ENCODE data around the gene LHX2. TPM values are rescaled to one million over a fixed set of nuclear protein-coding genes. Genes with fewer than 3 reads are reported as not detected.
A peak's percentile ranks its signal among the peaks of the same experiment; 100 is the strongest.

The LHX2 gene
- total RNA-seq, 2 donors from 2014 or later = 0.31 TPM; not detected in 1

- H3K4me3 ChIP-seq = no peak overlapping the region
- H3K27ac ChIP-seq = no peak overlapping the region
- H3K4me1 ChIP-seq = peaks cover 0 to 25% of the 10 kb centered on the region in 2 donors
- TF ChIP-seq, protein P1, sequence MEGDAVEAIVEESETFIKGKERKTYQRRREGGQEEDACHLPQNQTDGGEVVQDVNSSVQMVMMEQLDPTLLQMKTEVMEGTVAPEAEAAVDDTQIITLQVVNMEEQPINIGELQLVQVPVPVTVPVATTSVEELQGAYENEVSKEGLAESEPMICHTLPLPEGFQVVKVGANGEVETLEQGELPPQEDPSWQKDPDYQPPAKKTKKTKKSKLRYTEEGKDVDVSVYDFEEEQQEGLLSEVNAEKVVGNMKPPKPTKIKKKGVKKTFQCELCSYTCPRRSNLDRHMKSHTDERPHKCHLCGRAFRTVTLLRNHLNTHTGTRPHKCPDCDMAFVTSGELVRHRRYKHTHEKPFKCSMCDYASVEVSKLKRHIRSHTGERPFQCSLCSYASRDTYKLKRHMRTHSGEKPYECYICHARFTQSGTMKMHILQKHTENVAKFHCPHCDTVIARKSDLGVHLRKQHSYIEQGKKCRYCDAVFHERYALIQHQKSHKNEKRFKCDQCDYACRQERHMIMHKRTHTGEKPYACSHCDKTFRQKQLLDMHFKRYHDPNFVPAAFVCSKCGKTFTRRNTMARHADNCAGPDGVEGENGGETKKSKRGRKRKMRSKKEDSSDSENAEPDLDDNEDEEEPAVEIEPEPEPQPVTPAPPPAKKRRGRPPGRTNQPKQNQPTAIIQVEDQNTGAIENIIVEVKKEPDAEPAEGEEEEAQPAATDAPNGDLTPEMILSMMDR (IDR thresholded peaks at IDR 0.05) = no peak
- peaks cover 29 to 56% of the 10 kb centered on the region in 2 donors for H3K27me3 ChIP-seq
- H3K9me3 ChIP-seq = no peaks in the 10 kb centered on the region
- no peak for DNase-seq (ENCODE audit: low spot score)
- H3K36me3 ChIP-seq = no peaks in the 10 kb centered on the region
Observed at GRCh38 chr9:123997665-123998277, 13.8 kb upstream of the LHX2 start.

GRCh38 chr9:123998278-123998925, 13.2 kb upstream of the LHX2 start:
- Histone ChIP-seq H3K27me3 (peaks cover 32 to 62% of the 10 kb centered on the region in 2 donors), H3K27ac (no peak overlapping the region), H3K4me1 (peaks cover 0 to 25% of the 10 kb centered on the region in 2 donors), H3K4me3 (no peak overlapping the region), H3K36me3 (no peaks in the 10 kb centered on the region), H3K9me3 (no peaks in the 10 kb centered on the region)
- DNase-seq (ENCODE audit: low spot score) = no peak
- TF ChIP-seq, protein P1 (IDR thresholded peaks at IDR 0.05) = no peak

- TF ChIP-seq, protein P1 (IDR thresholded peaks at IDR 0.05) = no peak
- Histone ChIP-seq H3K4me1 (peaks cover 0 to 25% of the 10 kb centered on the region in 2 donors), H3K9me3 (no peaks in the 10 kb centered on the region), H3K36me3 (no peaks in the 10 kb centered on the region), H3K27me3 (peaks cover 32 to 69% of the 10 kb centered on the region in 2 donors), H3K27ac (no peak overlapping the region), H3K4me3 (peak overlapping the region; percentile 15 to 39)
- no peak for DNase-seq (ENCODE audit: low spot score)
Observed at GRCh38 chr9:123998970-123999621, 12.5 kb upstream of the LHX2 start.

DNA sequence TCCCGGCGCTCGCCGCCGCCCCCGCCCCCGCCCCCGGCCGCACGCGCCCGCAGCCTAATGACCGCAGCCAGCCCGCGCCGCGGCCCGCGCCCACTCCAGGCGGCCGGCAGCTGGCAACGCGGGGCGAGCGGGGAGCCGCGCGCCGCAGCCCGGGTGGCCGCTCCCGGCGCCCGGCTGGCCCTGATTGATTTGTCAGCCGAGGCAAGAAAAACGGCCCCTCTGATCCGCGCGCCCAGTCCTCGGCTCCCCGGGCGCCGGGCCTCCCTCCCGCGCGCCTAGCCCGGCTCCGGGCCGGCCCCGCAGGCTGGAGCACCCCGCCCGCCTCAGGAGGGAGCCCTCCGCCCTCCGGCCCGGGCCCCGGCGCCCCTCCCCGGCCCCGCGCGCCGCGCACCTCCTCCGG, 11.9 kb upstream of the LHX2 start:
- Histone ChIP-seq H3K9me3 (no peaks in the 10 kb centered on the region), H3K36me3 (no peaks in the 10 kb centered on the region), H3K27me3 (peaks cover 32 to 69% of the 10 kb centered on the region in 2 donors), H3K4me3 (peak overlapping the region in 1 of 2 donors; percentile 31), H3K27ac (no peak overlapping the region), H3K4me1 (peaks cover 0 to 25% of the 10 kb centered on the region in 2 donors)
- TF ChIP-seq, protein P1 (IDR thresholded peaks at IDR 0.05) = no peak
- no peak for DNase-seq (ENCODE audit: low spot score)

- H3K27ac ChIP-seq = no peak overlapping the region
- H3K9me3 ChIP-seq = no peaks in the 10 kb centered on the region
- H3K36me3 ChIP-seq = no peaks in the 10 kb centered on the region
- H3K4me3 ChIP-seq = peak overlapping the region in 1 of 2 donors; percentile 31
- peaks cover 32 to 75% of the 10 kb centered on the region in 2 donors for H3K27me3 ChIP-seq
- H3K4me1 ChIP-seq = peaks cover 0 to 25% of the 10 kb centered on the region in 2 donors
- TF ChIP-seq, protein P1 (IDR thresholded peaks at IDR 0.05) = no peak
- DNase-seq (ENCODE audit: low spot score) = no peak
Observed at GRCh38 chr9:124000161-124000783, 11.3 kb upstream of the LHX2 start.
